Prostate gland (tissue), 2 donors: ENCODE data around the gene DNAH8. TPM values are rescaled to one million over a fixed set of nuclear protein-coding genes. Genes with fewer than 3 reads are reported as not detected.

Source experiments
- DNase-seq: peaks from one replicate; pipeline ENCODE4 v3.0.0-alpha.2; 2019; ENCODE audit warnings: low spot score
- H3K27ac ChIP-seq, 2 donors: fragments of 200-600 bp; sonication (generic); 2 replicates each; pipeline ENCODE4 v1.5.1; 2017 to 2019
- H3K27me3 ChIP-seq: fragments of 200-600 bp; sonication (generic); replicated peaks from 2 replicates; pipeline ENCODE4 v1.5.1; 2019; ENCODE audit not compliant: insufficient read depth
- H3K36me3 ChIP-seq, 2 donors: fragments of 200-600 bp; sonication (generic); 1 replicate in 1 of 2; 2 replicates in 1 of 2; pipeline versions ENCODE4 v1.5.1 to v1.8.1; 2017 to 2019
- H3K4me1 ChIP-seq: fragments of 200-600 bp; sonication (generic); replicated peaks from 2 replicates; pipeline ENCODE4 v1.5.1; 2019
- H3K4me3 ChIP-seq, 2 donors: fragments of 200-600 bp; sonication (generic); 2 replicates each; pipeline ENCODE4 v1.5.1; 2017 to 2019
- H3K9me3 ChIP-seq: fragments of 200-600 bp; sonication (generic); 2 replicates; pipeline ENCODE4 v1.5.1; 2017
- POLR2A ChIP-seq: fragments of 450-650 bp; IDR thresholded peaks from one replicate; pipeline ENCODE4 v1.6.1; 2016; ENCODE audit warnings: antibody characterized with exemption, mild to moderate bottlenecking
- POLR2AphosphoS5 ChIP-seq: sonication (generic); formaldehyde crosslinking; IDR thresholded peaks from one replicate; pipeline ENCODE4 v1.6.1; 2017; ENCODE audit warnings: antibody characterized with exemption
- WGBS: methylation state at CpG from one replicate; pipeline ENCODE4 v1.1.5; 2018; 5-methylcytosine and 5-hydroxymethylcytosine counted together
- intact Hi-C: fragments of 100-400 bp; cut with DNase I; formaldehyde crosslinking; loops from one replicate; pipeline ENCODE4 v1.14.2; 2022
- total RNA-seq, 2 donors: library from RNA; depleted of rRNA; stranded (reverse); fragments of >200 nt; gene quantifications; one replicate each; pipeline ENCODE4 v1.1.0, GENCODE V29; 2016
- TF ChIP-seq, protein P1 (sequence below), 4 experiments: fragments of 200-600 bp in 2 of 4; fragments of 450-650 bp in 2 of 4; sonication (generic) in 2 of 4; IDR thresholded peaks; 1 replicate in 3 of 4; 2 replicates in 1 of 4; pipeline ENCODE4 v1.5.1; 2016 to 2019; ENCODE audit warnings: antibody characterized with exemption in 4 of 4, mild to moderate bottlenecking in 2 of 4, moderate library complexity in 2 of 4

DNAH8 gene
- total RNA-seq, 2 donors from 2014 or later: 0.36 to 3.6 TPM

DNA sequence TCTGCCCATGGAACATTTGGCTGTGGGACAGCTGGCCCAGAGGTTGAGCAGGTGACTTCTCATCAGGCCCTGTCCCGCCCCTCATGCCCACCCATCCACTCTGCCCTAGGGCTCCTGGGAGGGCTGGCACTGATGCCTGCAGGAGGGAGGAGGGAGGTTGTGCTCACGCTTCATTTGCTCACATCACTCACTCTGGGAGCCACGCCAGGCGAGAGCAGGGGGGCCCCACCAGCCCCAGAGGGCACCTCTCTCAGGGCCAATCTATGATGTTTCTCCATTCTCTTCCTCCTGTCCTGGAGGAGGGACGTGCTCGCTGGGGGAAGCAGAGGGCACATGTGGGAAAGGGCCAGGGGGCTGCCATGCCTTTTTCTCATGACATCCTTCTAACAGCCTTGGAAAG lies 322.6 kb downstream of the DNAH8 start:
- no peak for DNase-seq
- no peak overlapping the region for H3K4me3 ChIP-seq
- intact Hi-C loops: no loop called here
- no peaks in the 10 kb centered on the region for H3K36me3 ChIP-seq
- WGBS: 46% methylated on average over 6 of the region's 6 CpGs
- peaks cover 5% of the 10 kb centered on the region for H3K27me3 ChIP-seq
- no peak overlapping the region for H3K27ac ChIP-seq
- TF ChIP-seq POLR2AphosphoS5 (no peak), POLR2A (no peak)
- TF ChIP-seq, protein P1, sequence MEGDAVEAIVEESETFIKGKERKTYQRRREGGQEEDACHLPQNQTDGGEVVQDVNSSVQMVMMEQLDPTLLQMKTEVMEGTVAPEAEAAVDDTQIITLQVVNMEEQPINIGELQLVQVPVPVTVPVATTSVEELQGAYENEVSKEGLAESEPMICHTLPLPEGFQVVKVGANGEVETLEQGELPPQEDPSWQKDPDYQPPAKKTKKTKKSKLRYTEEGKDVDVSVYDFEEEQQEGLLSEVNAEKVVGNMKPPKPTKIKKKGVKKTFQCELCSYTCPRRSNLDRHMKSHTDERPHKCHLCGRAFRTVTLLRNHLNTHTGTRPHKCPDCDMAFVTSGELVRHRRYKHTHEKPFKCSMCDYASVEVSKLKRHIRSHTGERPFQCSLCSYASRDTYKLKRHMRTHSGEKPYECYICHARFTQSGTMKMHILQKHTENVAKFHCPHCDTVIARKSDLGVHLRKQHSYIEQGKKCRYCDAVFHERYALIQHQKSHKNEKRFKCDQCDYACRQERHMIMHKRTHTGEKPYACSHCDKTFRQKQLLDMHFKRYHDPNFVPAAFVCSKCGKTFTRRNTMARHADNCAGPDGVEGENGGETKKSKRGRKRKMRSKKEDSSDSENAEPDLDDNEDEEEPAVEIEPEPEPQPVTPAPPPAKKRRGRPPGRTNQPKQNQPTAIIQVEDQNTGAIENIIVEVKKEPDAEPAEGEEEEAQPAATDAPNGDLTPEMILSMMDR (IDR thresholded peaks at IDR 0.05): no peak
- H3K9me3 ChIP-seq: no peaks in the 10 kb centered on the region
- no peaks in the 10 kb centered on the region for H3K4me1 ChIP-seq

DNA sequence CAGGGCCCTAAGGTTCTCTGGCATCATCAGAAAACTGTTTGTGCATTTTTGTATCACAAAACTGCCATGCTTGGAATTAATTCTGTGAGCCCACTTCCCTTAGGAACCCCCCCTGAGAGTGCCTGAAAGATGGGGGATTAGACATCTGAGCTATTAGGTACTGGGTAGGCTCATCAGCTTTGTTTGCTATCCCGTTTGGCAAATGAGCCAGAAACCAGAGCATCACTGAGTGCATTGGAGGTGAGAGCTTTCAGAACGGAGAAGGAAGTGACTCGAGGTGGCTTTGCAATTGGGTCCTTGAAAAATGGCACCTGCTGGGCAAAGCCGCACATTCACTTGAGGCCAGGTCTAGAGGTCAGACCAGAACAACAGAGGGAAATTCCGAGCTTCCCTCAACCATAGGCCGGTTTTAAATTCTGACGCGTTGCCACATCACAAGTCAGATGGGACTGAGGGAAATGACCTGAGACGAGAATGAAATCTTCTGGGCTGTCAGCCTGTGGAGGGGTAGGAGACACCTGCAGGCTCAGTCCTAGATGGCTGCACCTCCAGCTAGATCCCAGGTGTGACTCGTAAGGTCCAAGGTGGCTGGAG lies 325.1 kb downstream of the DNAH8 start:
- H3K4me3 ChIP-seq: no peak overlapping the region
- H3K27me3 ChIP-seq: peaks cover 5% of the 10 kb centered on the region
- TF ChIP-seq, protein P1 (IDR thresholded peaks at IDR 0.05): no peak
- TF ChIP-seq POLR2A (no peak), POLR2AphosphoS5 (no peak)
- WGBS: 85% methylated on average over 10 of the region's 10 CpGs
- no peak overlapping the region for H3K27ac ChIP-seq
- intact Hi-C loops: no loop called here
- H3K4me1 ChIP-seq: no peaks in the 10 kb centered on the region
- H3K36me3 ChIP-seq: no peaks in the 10 kb centered on the region
- H3K9me3 ChIP-seq: no peaks in the 10 kb centered on the region
- no peak for DNase-seq

DNA sequence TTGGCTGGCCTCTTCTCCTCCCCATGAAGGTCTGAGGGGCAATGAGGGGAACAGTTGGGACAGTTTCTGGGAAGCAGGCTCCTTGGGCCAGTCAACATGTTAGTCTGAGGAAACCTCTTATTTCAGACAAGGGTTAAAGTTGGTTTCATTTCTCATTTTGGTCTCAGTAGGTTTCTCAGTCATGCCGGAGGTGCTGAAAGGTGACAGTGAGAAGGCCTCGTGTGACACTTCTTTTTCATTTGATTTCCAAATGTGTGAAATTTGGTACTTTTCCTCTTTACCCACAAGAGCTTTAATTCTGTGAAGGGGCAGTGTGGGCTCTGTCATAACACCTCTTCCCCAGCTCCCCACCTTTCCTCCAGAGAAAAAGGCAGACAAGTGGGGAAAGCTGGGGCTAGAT lies 326.0 kb downstream of the DNAH8 start:
- Histone ChIP-seq H3K27ac (no peak overlapping the region), H3K4me1 (no peaks in the 10 kb centered on the region), H3K36me3 (no peaks in the 10 kb centered on the region), H3K27me3 (peaks cover 5% of the 10 kb centered on the region), H3K9me3 (no peaks in the 10 kb centered on the region), H3K4me3 (no peak overlapping the region)
- WGBS: 75% methylated on average over 2 of the region's 2 CpGs
- intact Hi-C loops: no loop called here
- DNase-seq: no peak
- TF ChIP-seq, protein P1 (IDR thresholded peaks at IDR 0.05): no peak
- no peak for TF ChIP-seq POLR2A
- no peak for TF ChIP-seq POLR2AphosphoS5

DNA sequence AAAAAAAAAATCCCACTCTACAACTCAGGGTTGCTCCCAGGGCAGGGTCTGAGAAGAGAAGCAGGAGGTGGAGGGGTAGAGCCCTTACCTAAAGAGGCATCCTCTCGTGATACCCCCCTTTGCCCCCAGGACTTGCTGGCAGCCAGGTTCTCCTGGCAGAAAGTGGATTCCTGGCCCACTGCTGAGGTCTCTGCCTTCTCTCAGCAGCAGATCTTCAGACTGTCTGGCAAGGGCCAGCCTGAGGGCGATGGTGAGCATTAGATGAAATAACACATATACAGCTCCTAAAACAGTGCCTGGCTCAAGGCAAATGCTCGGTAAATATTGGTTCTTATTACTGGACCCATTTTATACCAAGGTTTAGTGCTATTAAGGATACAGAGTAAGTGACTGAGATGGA lies 328.7 kb downstream of the DNAH8 start:
- Histone ChIP-seq H3K27me3 (peaks cover 5% of the 10 kb centered on the region), H3K27ac (no peak overlapping the region), H3K4me3 (no peak overlapping the region), H3K4me1 (peaks cover 3% of the 10 kb centered on the region), H3K36me3 (no peaks in the 10 kb centered on the region), H3K9me3 (no peaks in the 10 kb centered on the region)
- 89% methylated on average over 3 of the region's 3 CpGs for WGBS
- DNase-seq: no peak
- TF ChIP-seq, protein P1 (IDR thresholded peaks at IDR 0.05): no peak
- TF ChIP-seq POLR2A (no peak), POLR2AphosphoS5 (no peak)
- intact Hi-C loops: no loop called here

DNA sequence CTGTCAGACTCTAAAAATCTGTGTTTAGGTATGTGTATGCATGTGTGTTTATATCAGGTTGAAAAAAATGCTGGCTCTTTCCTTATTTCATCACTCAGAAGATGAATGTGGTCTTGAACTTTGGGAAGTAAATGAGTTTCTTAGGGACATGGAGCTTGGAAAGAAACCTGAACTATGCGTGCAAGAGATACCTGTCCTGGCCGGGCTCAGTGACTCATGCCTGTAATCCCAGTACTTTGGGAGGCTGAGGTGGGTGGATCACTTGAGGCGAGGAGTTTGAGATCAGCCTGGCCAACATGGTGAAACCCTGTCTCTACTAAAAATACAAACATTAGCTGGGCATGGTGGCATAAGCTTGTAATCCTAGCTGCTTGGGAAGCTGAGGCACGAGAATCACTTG lies 329.1 kb downstream of the DNAH8 start:
- H3K9me3 ChIP-seq: no peaks in the 10 kb centered on the region
- peaks cover 6% of the 10 kb centered on the region for H3K27me3 ChIP-seq
- no peak overlapping the region for H3K27ac ChIP-seq
- H3K36me3 ChIP-seq: no peaks in the 10 kb centered on the region
- DNase-seq: no peak
- no peak overlapping the region for H3K4me3 ChIP-seq
- TF ChIP-seq POLR2A (no peak), POLR2AphosphoS5 (no peak)
- TF ChIP-seq, protein P1 (IDR thresholded peaks at IDR 0.05): no peak
- peaks cover 5% of the 10 kb centered on the region for H3K4me1 ChIP-seq
- intact Hi-C loops: no loop called here
- WGBS: 92% methylated on average over 4 of the region's 4 CpGs
